PC-3 (cell line): ENCODE measurements around the gene GAS7. TPM values are rescaled to one million over a fixed set of nuclear protein-coding genes. Genes with fewer than 3 reads are reported as not detected.

Source experiments
- ATAC-seq: fragments of 200-7000 bp; cut with Tn5 transposase; 2 replicates; pipeline ENCODE4 v1.9.1; 2020; ENCODE audit warnings: mild to moderate bottlenecking, moderate library complexity
- BruUV-seq: library from RNA; stranded (reverse); fragments of 400-500 nt; replicated peaks from 2 replicates; lab custom pipeline; 2021; lab: Mats Ljungman, UMichigan
- CTCF ChIA-PET: fragments of 300-600 bp; sonication (Branson Sonifier 250); formaldehyde crosslinking; loops from one replicate; lab custom pipeline; 2022; ENCODE audit warnings: antibody characterized with exemption; lab: Charles Lee
- POLR2A ChIA-PET: fragments of 300-600 bp; sonication (Branson Sonifier 250); formaldehyde crosslinking; loops from one replicate; lab custom pipeline; 2022; ENCODE audit warnings: antibody characterized with exemption; ENCODE audit not compliant: unreplicated experiment; lab: Charles Lee
- DNase-seq: peaks from one replicate; pipeline ENCODE4 v3.0.0-alpha.2; 2015
- H2AFZ ChIP-seq: fragments of 300-600 bp; sonication (generic); 2 replicates; pipeline ENCODE4 v1.6.0; 2016; ENCODE audit warnings: antibody characterized with exemption, low read length
- H3F3A ChIP-seq: fragments of 300-600 bp; sonication (generic); one replicate; pipeline ENCODE4 v1.6.0; 2017; ENCODE audit warnings: antibody characterized with exemption, low read length, control low read depth, mild to moderate bottlenecking; ENCODE audit not compliant: unreplicated experiment
- H3K27ac ChIP-seq: fragments of 300-600 bp; sonication (generic); 2 replicates; pipeline ENCODE4 v1.5.1; 2016; ENCODE audit warnings: mild to moderate bottlenecking, low read length
- H3K27me3 ChIP-seq: fragments of 300-600 bp; sonication (generic); 2 replicates; pipeline ENCODE4 v1.6.1; 2016; ENCODE audit warnings: low read length, mixed read lengths
- H3K36me3 ChIP-seq: fragments of 300-600 bp; sonication (generic); 2 replicates; pipeline ENCODE4 v1.6.1; 2016; ENCODE audit warnings: low read depth, mixed run types, low read length, mixed read lengths
- H3K4me1 ChIP-seq: fragments of 300-600 bp; sonication (generic); 2 replicates; pipeline ENCODE4 v1.5.1; 2016; ENCODE audit warnings: low read length; ENCODE audit not compliant: insufficient read depth
- H3K4me2 ChIP-seq: fragments of 300-600 bp; sonication (generic); 2 replicates; pipeline ENCODE4 v1.6.0; 2016; ENCODE audit warnings: low read length
- H3K4me3 ChIP-seq: fragments of 300-600 bp; sonication (generic); 2 replicates; pipeline ENCODE4 v1.5.1; 2016; ENCODE audit warnings: mild to moderate bottlenecking, low read length, mixed read lengths
- H3K79me2 ChIP-seq: fragments of 300-600 bp; sonication (generic); 2 replicates; pipeline ENCODE4 v1.6.1; 2017; ENCODE audit warnings: low read length, mixed read lengths
- H3K9ac ChIP-seq: fragments of 300-600 bp; sonication (generic); 2 replicates; pipeline ENCODE4 v1.6.0; 2016; ENCODE audit warnings: mild to moderate bottlenecking, low read length
- H3K9me2 ChIP-seq: fragments of 300-600 bp; sonication (generic); replicated peaks from 2 replicates; pipeline ENCODE4 v1.6.1; 2016; ENCODE audit warnings: mixed run types, low read length, mixed read lengths
- H3K9me3 ChIP-seq: fragments of 300-600 bp; sonication (generic); 2 replicates; pipeline ENCODE4 v1.6.1; 2016; ENCODE audit warnings: low read length, mixed read lengths
- H4K20me1 ChIP-seq: fragments of 300-600 bp; sonication (generic); 2 replicates; pipeline ENCODE4 v1.6.1; 2016; ENCODE audit warnings: low read length, mixed read lengths
- EZH2 ChIP-seq: fragments of 300-600 bp; sonication (generic); IDR thresholded peaks from one replicate; pipeline ENCODE4 v1.6.1; 2017; ENCODE audit warnings: antibody characterized with exemption, mild to moderate bottlenecking, low read length; ENCODE audit not compliant: unreplicated experiment
- EZH2phosphoT487 ChIP-seq: fragments of 300-600 bp; sonication (generic); IDR thresholded peaks from 2 replicates; pipeline ENCODE4 v1.6.1; 2018; ENCODE audit warnings: mild to moderate bottlenecking, antibody characterized with exemption, low read length, borderline replicate concordance
- intact Hi-C: fragments of 100-400 bp; cut with micrococcal nuclease; formaldehyde crosslinking; loops from 2 replicates; pipeline ENCODE4 v1.9.0; 2023
- total RNA-seq: library from RNA; depleted of rRNA; stranded (reverse); fragments of >200 nt; gene quantifications from 2 replicates; pipeline ENCODE4 v1.2.3, GENCODE V29; 2014
- TF ChIP-seq, protein P1 (sequence below): fragments of 300-600 bp; sonication (generic); conservative IDR thresholded peaks from 2 replicates; pipeline ENCODE4 v1.5.1; 2017; ENCODE audit warnings: antibody characterized with exemption, low read depth, mild to moderate bottlenecking, low read length

The GAS7 gene
- total RNA-seq, 1 experiment from 2014 or later = not detected

DNA sequence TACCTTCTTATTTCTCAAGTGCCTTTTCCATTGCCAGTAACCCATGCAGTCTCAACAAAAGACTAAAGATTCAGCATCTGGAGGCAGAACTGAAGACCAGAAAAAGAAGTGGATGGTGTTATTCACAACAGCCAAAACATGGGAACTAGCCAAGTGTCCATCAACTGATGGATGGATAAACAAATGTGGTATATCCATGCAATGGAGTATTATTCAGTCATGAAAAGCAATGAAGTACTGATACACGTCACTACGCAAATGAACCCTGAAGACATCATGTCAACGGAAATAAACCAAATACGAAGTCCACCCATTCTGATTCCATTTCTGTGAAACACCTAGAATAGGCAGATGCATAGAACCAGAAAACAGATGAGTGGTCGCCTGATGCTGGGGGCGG is 25.6 kb downstream of the GAS7 start:
- ChIA-PET CTCF (no interaction called here), POLR2A (no interaction called here)
- Histone ChIP-seq H3K27me3 (peaks cover 23% of the 10 kb centered on the region), H3K27ac (no peak overlapping the region), H3K9ac (no peak overlapping the region), H3K4me2 (no peak overlapping the region), H4K20me1 (no peaks in the 10 kb centered on the region), H3K9me2 (no peaks in the 10 kb centered on the region), H3K36me3 (no peaks in the 10 kb centered on the region), H2AFZ (no peak overlapping the region), H3K9me3 (no peaks in the 10 kb centered on the region), H3F3A (no peaks in the 10 kb centered on the region), H3K4me3 (no peak overlapping the region), H3K79me2 (no peaks in the 10 kb centered on the region), H3K4me1 (no peaks in the 10 kb centered on the region)
- intact Hi-C loops = no loop called here
- no peak for ATAC-seq
- DNase-seq = no peak
- TF ChIP-seq, protein P1, sequence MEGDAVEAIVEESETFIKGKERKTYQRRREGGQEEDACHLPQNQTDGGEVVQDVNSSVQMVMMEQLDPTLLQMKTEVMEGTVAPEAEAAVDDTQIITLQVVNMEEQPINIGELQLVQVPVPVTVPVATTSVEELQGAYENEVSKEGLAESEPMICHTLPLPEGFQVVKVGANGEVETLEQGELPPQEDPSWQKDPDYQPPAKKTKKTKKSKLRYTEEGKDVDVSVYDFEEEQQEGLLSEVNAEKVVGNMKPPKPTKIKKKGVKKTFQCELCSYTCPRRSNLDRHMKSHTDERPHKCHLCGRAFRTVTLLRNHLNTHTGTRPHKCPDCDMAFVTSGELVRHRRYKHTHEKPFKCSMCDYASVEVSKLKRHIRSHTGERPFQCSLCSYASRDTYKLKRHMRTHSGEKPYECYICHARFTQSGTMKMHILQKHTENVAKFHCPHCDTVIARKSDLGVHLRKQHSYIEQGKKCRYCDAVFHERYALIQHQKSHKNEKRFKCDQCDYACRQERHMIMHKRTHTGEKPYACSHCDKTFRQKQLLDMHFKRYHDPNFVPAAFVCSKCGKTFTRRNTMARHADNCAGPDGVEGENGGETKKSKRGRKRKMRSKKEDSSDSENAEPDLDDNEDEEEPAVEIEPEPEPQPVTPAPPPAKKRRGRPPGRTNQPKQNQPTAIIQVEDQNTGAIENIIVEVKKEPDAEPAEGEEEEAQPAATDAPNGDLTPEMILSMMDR = no peak
- TF ChIP-seq EZH2 (no peak), EZH2phosphoT487 (no peak)
- BruUV-seq = no TSS peak

DNA sequence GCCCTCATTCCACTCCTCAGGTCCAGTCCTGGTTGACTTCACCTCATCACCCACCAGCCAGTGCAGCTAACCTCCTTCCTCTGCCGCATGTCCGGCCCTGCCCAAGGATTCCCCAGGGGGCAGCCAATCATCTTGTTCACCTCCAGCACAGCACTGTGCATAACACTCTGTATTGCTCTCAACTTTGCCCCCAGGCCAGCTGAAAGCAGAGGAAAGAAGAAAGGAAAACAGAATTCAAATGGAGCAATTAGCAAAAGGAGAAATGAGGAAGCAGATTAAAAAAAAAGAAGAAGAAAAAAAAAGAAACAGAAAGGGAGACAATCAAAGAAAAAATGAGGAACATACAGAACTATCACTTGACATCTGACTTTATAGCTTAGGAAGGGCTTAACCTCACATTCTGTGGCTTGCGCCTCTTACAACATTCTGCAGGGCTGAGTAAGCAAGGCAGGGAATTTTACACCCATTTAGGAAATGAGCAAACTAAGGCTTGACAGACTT is 26.1 kb downstream of the GAS7 start:
- ChIA-PET CTCF (no interaction called here), POLR2A (no interaction called here)
- no peak overlapping the region for H3K9ac ChIP-seq
- H3K9me2 ChIP-seq = no peaks in the 10 kb centered on the region
- no peak overlapping the region for H3K27ac ChIP-seq
- no peaks in the 10 kb centered on the region for H3K4me1 ChIP-seq
- DNase-seq (no peak), ATAC-seq (no peak)
- H3F3A ChIP-seq = no peaks in the 10 kb centered on the region
- H3K27me3 ChIP-seq = peaks cover 23% of the 10 kb centered on the region
- no peaks in the 10 kb centered on the region for H3K36me3 ChIP-seq
- no peaks in the 10 kb centered on the region for H4K20me1 ChIP-seq
- H3K79me2 ChIP-seq = no peaks in the 10 kb centered on the region
- TF ChIP-seq EZH2 (no peak), EZH2phosphoT487 (no peak)
- TF ChIP-seq, protein P1 = no peak
- no peak overlapping the region for H3K4me2 ChIP-seq
- intact Hi-C loops = no loop called here
- H3K9me3 ChIP-seq = no peaks in the 10 kb centered on the region
- no TSS peak for BruUV-seq
- H2AFZ ChIP-seq = no peak overlapping the region
- no peak overlapping the region for H3K4me3 ChIP-seq

DNA sequence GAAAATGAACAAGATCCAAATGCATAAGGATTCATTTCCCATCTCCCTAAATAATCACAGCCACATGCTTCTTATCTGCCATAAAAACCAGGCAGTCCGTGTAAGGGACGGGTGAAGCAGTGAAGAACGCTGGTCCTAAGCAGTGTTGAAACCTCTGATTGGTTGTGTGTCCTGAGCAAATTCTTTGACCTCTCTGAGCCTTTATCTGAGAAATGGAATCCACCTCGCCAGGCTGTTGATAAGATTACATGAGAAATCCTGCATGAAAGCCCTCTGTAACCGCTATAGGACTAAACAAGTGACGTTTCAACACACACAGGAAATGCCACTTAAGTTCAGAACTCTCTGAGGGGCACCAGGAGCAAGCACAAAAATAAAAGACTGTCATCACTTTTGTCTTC is 26.8 kb downstream of the GAS7 start:
- Histone ChIP-seq H3K36me3 (no peaks in the 10 kb centered on the region), H3K4me3 (no peak overlapping the region), H4K20me1 (no peaks in the 10 kb centered on the region), H3K9me2 (no peaks in the 10 kb centered on the region), H3K27ac (no peak overlapping the region), H3K27me3 (peaks cover 23% of the 10 kb centered on the region), H2AFZ (no peak overlapping the region), H3K79me2 (no peaks in the 10 kb centered on the region), H3K9me3 (no peaks in the 10 kb centered on the region), H3K9ac (no peak overlapping the region), H3F3A (no peaks in the 10 kb centered on the region), H3K4me2 (no peak overlapping the region), H3K4me1 (no peaks in the 10 kb centered on the region)
- ATAC-seq (no peak), DNase-seq (no peak)
- no peak for TF ChIP-seq EZH2
- TF ChIP-seq, protein P1 = no peak
- no peak for TF ChIP-seq EZH2phosphoT487
- POLR2A ChIA-PET = no interaction called here
- BruUV-seq = no TSS peak
- CTCF ChIA-PET = no interaction called here
- intact Hi-C loops = no loop called here
